ENCODE data around the gene AFF1.
A peak's percentile ranks its signal among the peaks of the same experiment; 100 is the strongest.

The AFF1 gene

GRCh38 chr4:86935566-86935852 lies 698 bp downstream of the AFF1 start:
- no peak for DNase-seq (ENCODE audit: low read depth)
- TF ChIP-seq, protein P1, sequence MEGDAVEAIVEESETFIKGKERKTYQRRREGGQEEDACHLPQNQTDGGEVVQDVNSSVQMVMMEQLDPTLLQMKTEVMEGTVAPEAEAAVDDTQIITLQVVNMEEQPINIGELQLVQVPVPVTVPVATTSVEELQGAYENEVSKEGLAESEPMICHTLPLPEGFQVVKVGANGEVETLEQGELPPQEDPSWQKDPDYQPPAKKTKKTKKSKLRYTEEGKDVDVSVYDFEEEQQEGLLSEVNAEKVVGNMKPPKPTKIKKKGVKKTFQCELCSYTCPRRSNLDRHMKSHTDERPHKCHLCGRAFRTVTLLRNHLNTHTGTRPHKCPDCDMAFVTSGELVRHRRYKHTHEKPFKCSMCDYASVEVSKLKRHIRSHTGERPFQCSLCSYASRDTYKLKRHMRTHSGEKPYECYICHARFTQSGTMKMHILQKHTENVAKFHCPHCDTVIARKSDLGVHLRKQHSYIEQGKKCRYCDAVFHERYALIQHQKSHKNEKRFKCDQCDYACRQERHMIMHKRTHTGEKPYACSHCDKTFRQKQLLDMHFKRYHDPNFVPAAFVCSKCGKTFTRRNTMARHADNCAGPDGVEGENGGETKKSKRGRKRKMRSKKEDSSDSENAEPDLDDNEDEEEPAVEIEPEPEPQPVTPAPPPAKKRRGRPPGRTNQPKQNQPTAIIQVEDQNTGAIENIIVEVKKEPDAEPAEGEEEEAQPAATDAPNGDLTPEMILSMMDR (IDR thresholded peaks at IDR 0.05; ENCODE audit: insufficient read depth, low read depth, low read length, missing control alignments) = no peak
- H3K4me3 ChIP-seq (ENCODE audit: low read depth, low read length) = peak overlapping the region; percentile 88

DNA sequence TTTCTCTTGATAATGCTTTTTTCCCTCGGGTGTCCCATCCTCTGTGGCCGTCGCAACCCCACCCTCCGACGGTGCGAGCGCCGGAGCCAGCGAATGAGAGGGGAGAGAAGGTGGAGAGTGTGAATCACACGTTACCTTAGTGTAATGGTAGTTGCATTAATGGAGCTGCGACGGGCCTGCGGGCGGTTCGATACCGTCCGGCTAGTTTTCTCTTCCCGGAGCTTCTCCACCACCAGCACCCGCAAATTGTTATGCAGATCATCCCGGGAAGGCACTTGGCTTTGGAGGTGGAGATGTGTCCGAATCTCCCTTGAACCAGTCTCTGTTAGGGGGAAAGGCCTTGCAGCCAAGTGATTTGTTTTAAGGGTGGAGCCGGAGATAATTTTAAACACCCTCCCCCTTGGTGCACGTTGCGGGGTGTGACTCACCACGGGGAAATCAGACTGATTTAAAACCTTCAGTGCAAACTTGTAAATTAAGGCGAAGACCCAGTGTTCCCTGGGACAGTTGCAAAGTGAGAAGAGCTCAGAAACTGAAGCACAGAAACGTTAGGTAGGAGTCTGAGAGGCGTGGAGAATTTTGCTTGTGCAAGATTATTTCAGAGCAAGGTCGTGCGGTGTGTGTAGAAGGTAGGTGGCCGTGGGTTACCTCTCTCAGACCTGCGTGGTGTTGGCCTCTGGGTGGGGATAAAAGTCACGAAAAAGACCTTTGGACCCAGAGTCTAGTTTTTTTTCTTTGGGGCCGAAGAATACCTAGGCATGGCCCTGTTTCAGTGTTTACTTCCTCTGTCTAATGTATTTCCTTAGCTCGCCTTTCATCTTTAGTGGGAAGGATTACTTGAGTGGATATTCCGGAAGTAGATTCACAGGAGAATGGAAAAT lies 1.3 kb downstream of the AFF1 start:
- TF ChIP-seq, protein P1 (IDR thresholded peaks at IDR 0.05; ENCODE audit: insufficient read depth, low read depth, low read length, missing control alignments) = no peak
- peak overlapping the region; percentile 88 for H3K4me3 ChIP-seq (ENCODE audit: low read depth, low read length)
- DNase-seq (ENCODE audit: low read depth) = peak; percentile 87

- TF ChIP-seq, protein P1 (IDR thresholded peaks at IDR 0.05; ENCODE audit: insufficient read depth, low read depth, low read length, missing control alignments) = no peak
- peak; percentile 48 for DNase-seq (ENCODE audit: low read depth)
- peak overlapping the region; percentile 88 for H3K4me3 ChIP-seq (ENCODE audit: low read depth, low read length)
Observed at GRCh38 chr4:86938771-86939520, 4.1 kb downstream of the AFF1 start.

GRCh38 chr4:86939729-86940575 lies 5.1 kb downstream of the AFF1 start:
- peak overlapping the region; percentile 52 for H3K4me3 ChIP-seq (ENCODE audit: low read depth, low read length)
- DNase-seq (ENCODE audit: low read depth) = peak; percentile 97
- TF ChIP-seq, protein P1 (IDR thresholded peaks at IDR 0.05; ENCODE audit: insufficient read depth, low read depth, low read length, missing control alignments) = no peak

DNA sequence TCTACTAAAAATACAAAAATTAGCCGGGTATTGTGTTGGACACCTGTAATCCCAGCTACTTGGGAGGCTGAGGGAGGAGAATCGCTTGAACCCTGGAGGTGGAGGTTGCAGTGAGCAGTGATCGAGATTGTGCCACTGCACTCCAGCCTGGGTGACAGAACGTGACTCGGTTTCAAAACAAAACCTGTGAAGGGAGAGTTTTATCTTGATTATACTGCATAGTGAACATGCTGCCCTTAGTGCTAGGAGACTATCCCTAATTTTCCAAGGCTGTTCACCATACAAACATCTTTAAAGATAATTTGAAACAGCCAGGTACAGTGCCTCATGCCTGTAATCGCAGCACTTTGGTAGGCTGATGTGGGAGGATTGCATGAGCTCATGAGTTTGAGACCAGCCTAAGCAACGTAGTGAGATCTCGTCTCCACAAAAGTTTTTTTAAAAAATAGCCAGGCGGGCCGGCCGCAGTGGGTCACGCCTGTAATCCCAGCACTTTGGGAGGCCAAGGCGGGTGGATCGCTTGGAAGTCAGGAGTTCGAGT lies 6.2 kb downstream of the AFF1 start:
- DNase-seq (ENCODE audit: low read depth) = no peak
- H3K4me3 ChIP-seq (ENCODE audit: low read depth, low read length) = no peak overlapping the region
- TF ChIP-seq, protein P1 (IDR thresholded peaks at IDR 0.05; ENCODE audit: insufficient read depth, low read depth, low read length, missing control alignments) = no peak

- DNase-seq (ENCODE audit: low read depth) = no peak
- TF ChIP-seq, protein P1 (IDR thresholded peaks at IDR 0.05; ENCODE audit: insufficient read depth, low read depth, low read length, missing control alignments) = no peak
Observed at GRCh38 chr4:86942185-86942666, 7.4 kb downstream of the AFF1 start.

More at GRCh38 chr4:86942185-86942666, 7.4 kb downstream of the AFF1 start:
- no peak overlapping the region for H3K4me3 ChIP-seq (ENCODE audit: low read depth, low read length)

Data from GM12865 (cell line).